Measurements from ENCODE around the gene ASAH2.
"Not testable (repeated sequence)": the region's sequence is repeated elsewhere in the genome, so short reads cannot be mapped to it uniquely, and the experiment has no call there.

The ASAH2 gene

GRCh38 chr10:50281210-50281966 lies 30.1 kb upstream of the ASAH2 start:
- no peaks in the 10 kb centered on the region for H3K9me3 ChIP-seq (ENCODE audit: control insufficient read depth, low read depth, low read length)
- no peaks in the 10 kb centered on the region for H3K4me1 ChIP-seq (ENCODE audit: control insufficient read depth, low read depth, low read length)
- no peaks in the 10 kb centered on the region for H3K36me3 ChIP-seq (ENCODE audit: control insufficient read depth, low read depth, low read length)
- H3K4me3 ChIP-seq (ENCODE audit: low read length), result no peak overlapping the region
- H3K27me3 ChIP-seq (ENCODE audit: control insufficient read depth, insufficient read depth, low read length), result no peaks in the 10 kb centered on the region
- no peak overlapping the region for H3K9ac ChIP-seq (ENCODE audit: low read length)
- H3K27ac ChIP-seq (ENCODE audit: low read length), result no peak overlapping the region

- H3K27ac ChIP-seq (ENCODE audit: low read length), result no peak overlapping the region
- H3K4me1 ChIP-seq (ENCODE audit: control insufficient read depth, low read depth, low read length), result no peaks in the 10 kb centered on the region
- H3K4me3 ChIP-seq (ENCODE audit: low read length), result no peak overlapping the region
- H3K9me3 ChIP-seq (ENCODE audit: control insufficient read depth, low read depth, low read length), result no peaks in the 10 kb centered on the region
- H3K27me3 ChIP-seq (ENCODE audit: control insufficient read depth, insufficient read depth, low read length), result no peaks in the 10 kb centered on the region
- H3K36me3 ChIP-seq (ENCODE audit: control insufficient read depth, low read depth, low read length), result no peaks in the 10 kb centered on the region
- H3K9ac ChIP-seq (ENCODE audit: low read length), result no peak overlapping the region
These were observed 28.9 kb upstream of the ASAH2 start for GRCh38 chr10:50280049-50280841.

- H3K27me3 ChIP-seq (ENCODE audit: control insufficient read depth, insufficient read depth, low read length), result no peaks in the 10 kb centered on the region
- no peaks in the 10 kb centered on the region for H3K36me3 ChIP-seq (ENCODE audit: control insufficient read depth, low read depth, low read length)
- no peak overlapping the region for H3K27ac ChIP-seq (ENCODE audit: low read length)
- H3K4me1 ChIP-seq (ENCODE audit: control insufficient read depth, low read depth, low read length), result no peaks in the 10 kb centered on the region
- H3K9me3 ChIP-seq (ENCODE audit: control insufficient read depth, low read depth, low read length), result no peaks in the 10 kb centered on the region
- no peak overlapping the region for H3K4me3 ChIP-seq (ENCODE audit: low read length)
- no peak overlapping the region for H3K9ac ChIP-seq (ENCODE audit: low read length)
These were observed 28.2 kb upstream of the ASAH2 start for GRCh38 chr10:50279489-50279888.

GRCh38 chr10:50275650-50276235 lies 24.4 kb upstream of the ASAH2 start:
- H3K27ac ChIP-seq (ENCODE audit: low read length), result no peak overlapping the region
- no peaks in the 10 kb centered on the region for H3K9me3 ChIP-seq (ENCODE audit: control insufficient read depth, low read depth, low read length)
- H3K4me3 ChIP-seq (ENCODE audit: low read length), result no peak overlapping the region
- H3K9ac ChIP-seq (ENCODE audit: low read length), result no peak overlapping the region
- H3K4me1 ChIP-seq (ENCODE audit: control insufficient read depth, low read depth, low read length), result no peaks in the 10 kb centered on the region
- no peaks in the 10 kb centered on the region for H3K36me3 ChIP-seq (ENCODE audit: control insufficient read depth, low read depth, low read length)
- no peaks in the 10 kb centered on the region for H3K27me3 ChIP-seq (ENCODE audit: control insufficient read depth, insufficient read depth, low read length)

- Histone ChIP-seq H3K9ac (ENCODE audit: low read length) (no peak overlapping the region), H3K4me3 (ENCODE audit: low read length) (no peak overlapping the region), H3K4me1 (ENCODE audit: control insufficient read depth, low read depth, low read length) (no peaks in the 10 kb centered on the region), H3K27me3 (ENCODE audit: control insufficient read depth, insufficient read depth, low read length) (no peaks in the 10 kb centered on the region), H3K9me3 (ENCODE audit: control insufficient read depth, low read depth, low read length) (no peaks in the 10 kb centered on the region), H3K27ac (ENCODE audit: low read length) (no peak overlapping the region), H3K36me3 (ENCODE audit: control insufficient read depth, low read depth, low read length) (no peaks in the 10 kb centered on the region)
These were observed 21.2 kb upstream of the ASAH2 start for GRCh38 chr10:50272531-50272930.

- no peaks in the 10 kb centered on the region for H3K27me3 ChIP-seq (ENCODE audit: control insufficient read depth, insufficient read depth, low read length)
- H3K4me3 ChIP-seq (ENCODE audit: low read length), result no peak overlapping the region
- no peaks in the 10 kb centered on the region for H3K36me3 ChIP-seq (ENCODE audit: control insufficient read depth, low read depth, low read length)
- no peaks in the 10 kb centered on the region for H3K4me1 ChIP-seq (ENCODE audit: control insufficient read depth, low read depth, low read length)
- no peak overlapping the region for H3K9ac ChIP-seq (ENCODE audit: low read length)
- H3K27ac ChIP-seq (ENCODE audit: low read length), result no peak overlapping the region
- H3K9me3 ChIP-seq (ENCODE audit: control insufficient read depth, low read depth, low read length), result no peaks in the 10 kb centered on the region
These were observed 20.4 kb upstream of the ASAH2 start for GRCh38 chr10:50271564-50272250.

- H3K36me3 ChIP-seq (ENCODE audit: control insufficient read depth, low read depth, low read length); H3K9me3 ChIP-seq (ENCODE audit: control insufficient read depth, low read depth, low read length); H3K4me1 ChIP-seq (ENCODE audit: control insufficient read depth, low read depth, low read length): not testable (repeated sequence)
These were observed 16.6 kb upstream of the ASAH2 start for GRCh38 chr10:50267877-50268276.

GRCh38 chr10:50262625-50263024 lies 11.3 kb upstream of the ASAH2 start:
- H3K9me3 ChIP-seq (ENCODE audit: control insufficient read depth, low read depth, low read length); H3K9ac ChIP-seq (ENCODE audit: low read length); H3K27ac ChIP-seq (ENCODE audit: low read length); H3K27me3 ChIP-seq (ENCODE audit: control insufficient read depth, insufficient read depth, low read length); H3K4me1 ChIP-seq (ENCODE audit: control insufficient read depth, low read depth, low read length); H3K36me3 ChIP-seq (ENCODE audit: control insufficient read depth, low read depth, low read length); H3K4me3 ChIP-seq (ENCODE audit: low read length): not testable (repeated sequence)

More at GRCh38 chr10:50267877-50268276, 16.6 kb upstream of the ASAH2 start:
- not testable (repeated sequence) for H3K4me3 ChIP-seq (ENCODE audit: low read length); H3K27ac ChIP-seq (ENCODE audit: low read length); H3K27me3 ChIP-seq (ENCODE audit: control insufficient read depth, insufficient read depth, low read length); H3K9ac ChIP-seq (ENCODE audit: low read length)

- Histone ChIP-seq H3K9ac (ENCODE audit: low read length) (no peak overlapping the region), H3K27me3 (ENCODE audit: control insufficient read depth, insufficient read depth, low read length) (no peaks in the 10 kb centered on the region), H3K27ac (ENCODE audit: low read length) (no peak overlapping the region), H3K36me3 (ENCODE audit: control insufficient read depth, low read depth, low read length) (no peaks in the 10 kb centered on the region), H3K4me3 (ENCODE audit: low read length) (no peak overlapping the region), H3K9me3 (ENCODE audit: control insufficient read depth, low read depth, low read length) (no peaks in the 10 kb centered on the region), H3K4me1 (ENCODE audit: control insufficient read depth, low read depth, low read length) (no peaks in the 10 kb centered on the region)
These were observed 9.5 kb upstream of the ASAH2 start for GRCh38 chr10:50260791-50261281.

GRCh38 chr10:50254479-50254878 lies 3.2 kb upstream of the ASAH2 start:
- Histone ChIP-seq H3K4me1 (ENCODE audit: control insufficient read depth, low read depth, low read length) (no peaks in the 10 kb centered on the region), H3K4me3 (ENCODE audit: low read length) (no peak overlapping the region), H3K9ac (ENCODE audit: low read length) (no peak overlapping the region), H3K27ac (ENCODE audit: low read length) (no peak overlapping the region), H3K27me3 (ENCODE audit: control insufficient read depth, insufficient read depth, low read length) (no peaks in the 10 kb centered on the region), H3K36me3 (ENCODE audit: control insufficient read depth, low read depth, low read length) (no peaks in the 10 kb centered on the region), H3K9me3 (ENCODE audit: control insufficient read depth, low read depth, low read length) (no peaks in the 10 kb centered on the region)

GRCh38 chr10:50250096-50250854 lies 1.0 kb downstream of the ASAH2 start:
- H3K27me3 ChIP-seq (ENCODE audit: control insufficient read depth, insufficient read depth, low read length), result no peaks in the 10 kb centered on the region
- no peaks in the 10 kb centered on the region for H3K4me1 ChIP-seq (ENCODE audit: control insufficient read depth, low read depth, low read length)
- no peaks in the 10 kb centered on the region for H3K9me3 ChIP-seq (ENCODE audit: control insufficient read depth, low read depth, low read length)
- no peak overlapping the region for H3K9ac ChIP-seq (ENCODE audit: low read length)
- H3K36me3 ChIP-seq (ENCODE audit: control insufficient read depth, low read depth, low read length), result no peaks in the 10 kb centered on the region
- no peak overlapping the region for H3K27ac ChIP-seq (ENCODE audit: low read length)
- H3K4me3 ChIP-seq (ENCODE audit: low read length), result no peak overlapping the region

All from iPS-18a (cell line).